C4-2B (cell line): Measurements from ENCODE around the gene WNT11.

ENCODE experiments used
- CTCF ChIP-seq: fragments of 450-650 bp; conservative IDR thresholded peaks from 2 replicates; pipeline ENCODE4 v1.5.1; 2017; ENCODE audit warnings: mild to moderate bottlenecking
- ZFX ChIP-seq: fragments of 450-650 bp; IDR thresholded peaks from 2 replicates; pipeline ENCODE4 v1.6.1; 2017

- TF ChIP-seq CTCF (no peak), ZFX (no peak)
Measured at GRCh38 chr11:76172583-76172982, 33.7 kb downstream of the WNT11 start.
